OCI-LY7 (cell line): ENCODE data around the gene ARHGEF4.

Experiments used
- CTCF ChIP-seq: fragments of 200-600 bp; sonication (generic); conservative IDR thresholded peaks from 2 replicates; pipeline ENCODE4 v1.5.1; 2014; ENCODE audit warnings: mild to moderate bottlenecking, antibody characterized with exemption, low read length, moderate library complexity, mixed read lengths
- EZH2phosphoT487 ChIP-seq: fragments of 200-600 bp; sonication (generic); IDR thresholded peaks from 2 replicates; pipeline ENCODE4 v1.6.1; 2018; ENCODE audit warnings: low read depth, borderline replicate concordance, mild to moderate bottlenecking, mixed run types, antibody characterized with exemption, low read length, moderate library complexity, mixed read lengths

- no peak for TF ChIP-seq CTCF
- no peak for TF ChIP-seq EZH2phosphoT487
These were observed 28.0 kb upstream of the ARHGEF4 start for GRCh38 chr2:130808482-130809268.
